ENCODE measurements around the gene GTF3C2.
"Not testable (repeated sequence)": the region's sequence is repeated elsewhere in the genome, so short reads cannot be mapped to it uniquely, and the experiment has no call there.

GTF3C2 gene

DNA sequence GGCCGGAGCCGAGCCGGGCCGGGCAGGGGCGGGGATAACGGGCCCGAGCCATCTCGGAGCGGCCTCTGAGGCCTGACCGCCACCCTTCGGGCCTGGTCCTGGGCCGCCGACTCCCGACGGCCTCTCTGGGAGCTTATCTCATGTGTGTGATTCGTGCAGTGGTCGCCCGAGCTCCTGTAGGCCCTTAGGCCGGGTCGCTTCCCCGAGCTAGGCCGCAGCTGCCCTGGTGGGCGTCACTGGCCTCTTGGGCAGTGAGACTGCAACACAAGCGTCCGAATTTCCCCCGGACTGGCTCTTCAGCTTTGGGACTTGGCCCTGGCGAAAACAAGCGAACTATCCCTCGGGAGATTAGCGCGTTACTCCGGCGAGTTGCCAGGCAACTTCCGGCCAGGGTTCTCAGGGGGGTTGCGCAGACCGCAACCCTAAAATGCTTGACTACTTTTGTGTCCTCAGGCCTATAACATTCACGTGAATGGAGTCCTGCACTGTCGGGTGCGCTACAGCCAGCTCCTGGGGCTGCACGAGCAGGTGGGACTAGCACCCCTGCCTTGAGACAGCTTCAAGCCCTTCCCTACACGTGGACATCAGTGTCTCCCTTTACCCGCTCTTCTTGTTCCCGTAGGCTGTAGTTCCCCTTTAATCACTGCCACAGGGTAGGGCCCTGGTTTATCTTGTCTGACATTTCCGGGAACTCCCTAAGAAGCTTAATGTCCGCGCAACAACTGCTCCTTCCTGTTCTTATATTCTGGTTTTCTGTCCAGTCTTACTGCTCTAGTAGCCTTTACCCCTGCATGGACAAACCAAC, 14.5 kb upstream of the GTF3C2 start:
- DNase-seq = peak; percentile 82 to 94 (median 89)

DNA sequence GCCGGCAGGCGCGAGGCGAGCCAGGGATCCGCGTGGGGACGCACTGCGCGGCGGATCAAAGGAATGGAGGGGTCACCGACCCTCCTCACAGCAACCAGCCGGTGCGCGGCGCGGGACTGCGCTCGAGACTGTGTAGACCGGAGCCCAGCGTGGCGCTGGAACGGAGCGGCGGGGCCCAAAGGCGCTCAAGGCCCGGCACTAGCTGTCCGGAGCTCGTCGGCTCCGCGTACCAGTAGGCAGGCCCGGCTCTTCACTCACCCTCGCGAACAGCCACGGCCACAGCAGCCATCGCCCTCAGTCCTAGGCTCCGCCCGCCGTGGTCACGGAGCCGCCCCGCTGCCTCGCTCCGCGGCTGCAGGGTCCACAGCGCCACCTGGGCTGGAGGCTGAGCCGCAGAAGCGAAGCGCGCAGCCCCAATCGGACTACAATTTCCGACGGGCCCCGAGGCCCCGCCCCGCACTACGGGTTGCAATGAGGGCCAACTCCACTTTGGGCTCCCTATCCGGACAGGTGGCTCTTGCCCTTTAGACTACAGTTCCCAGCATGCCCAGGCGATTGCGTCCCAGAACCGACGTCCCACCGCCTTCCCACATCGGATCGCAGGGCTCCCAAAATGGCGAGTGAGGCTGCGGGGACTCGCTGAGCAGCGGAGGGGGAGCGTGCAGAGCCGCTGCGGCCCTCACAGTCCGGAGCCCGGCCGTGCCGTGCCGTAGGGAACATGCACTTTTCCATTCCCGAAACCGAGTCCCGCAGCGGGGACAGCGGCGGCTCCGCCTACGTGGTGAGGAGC, 13.7 kb upstream of the GTF3C2 start, which contains the start of the genes EIF2B4 and SNX17:
Gene EIF2B4, minus strand, starts transcription at position 313 of the 790 bp plus-strand sequence. Its CDS starts 24 bp downstream, at position 289.
Gene SNX17, plus strand, starts transcription at position 591 of the 790 bp plus-strand sequence. Its CDS starts 128 bp downstream, at position 719.
- peak; percentile 99 to 100 (median 100) for DNase-seq

DNA sequence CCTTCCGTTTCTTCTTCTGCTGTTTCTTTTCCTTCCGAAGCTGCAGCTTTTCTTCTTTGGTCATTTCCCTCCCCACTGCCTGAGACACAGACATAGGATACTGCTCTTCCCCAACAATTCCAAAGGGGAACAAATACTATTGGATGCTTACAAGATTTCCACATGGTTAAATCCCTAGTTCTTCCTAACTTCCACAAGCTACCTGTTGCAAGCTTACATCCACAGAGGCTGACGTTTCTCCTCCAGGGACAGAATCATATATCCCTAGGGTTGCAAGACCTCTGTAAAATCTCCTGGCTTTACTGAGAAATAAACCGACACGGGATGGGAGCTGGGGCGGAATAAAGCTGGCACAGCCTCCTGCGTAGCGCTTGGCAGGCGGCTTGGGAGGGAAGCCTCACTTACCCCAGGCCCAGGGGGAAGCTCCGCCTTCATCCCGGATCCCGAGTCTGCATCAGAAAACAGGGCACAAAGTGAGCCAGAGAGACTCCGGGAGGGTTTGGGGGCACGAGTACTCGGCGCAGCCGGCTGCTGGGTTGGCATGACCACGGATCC, 13.0 kb upstream of the GTF3C2 start:
- peak; percentile 37 to 70 (median 58) for DNase-seq

DNA sequence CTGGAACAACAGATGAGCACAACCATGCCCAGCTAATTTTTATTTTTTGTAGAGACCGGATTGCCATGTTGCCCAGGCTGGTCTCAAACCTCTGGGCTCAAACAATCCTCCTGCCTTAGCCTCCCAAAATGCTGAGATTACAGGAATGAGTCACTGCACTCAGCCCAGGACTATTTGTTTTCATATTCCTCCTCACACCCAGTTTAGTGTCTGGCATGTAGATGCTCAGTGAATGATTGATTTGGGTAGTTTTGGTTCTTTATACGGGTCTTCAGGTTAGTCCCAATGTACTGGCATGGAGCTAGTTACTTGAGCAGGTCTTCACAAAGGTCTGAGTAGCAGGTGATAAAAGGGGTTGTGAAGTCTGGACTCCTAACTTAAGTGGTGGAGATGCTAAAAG, 7.4 kb upstream of the GTF3C2 start:
- DNase-seq = no peak

DNA sequence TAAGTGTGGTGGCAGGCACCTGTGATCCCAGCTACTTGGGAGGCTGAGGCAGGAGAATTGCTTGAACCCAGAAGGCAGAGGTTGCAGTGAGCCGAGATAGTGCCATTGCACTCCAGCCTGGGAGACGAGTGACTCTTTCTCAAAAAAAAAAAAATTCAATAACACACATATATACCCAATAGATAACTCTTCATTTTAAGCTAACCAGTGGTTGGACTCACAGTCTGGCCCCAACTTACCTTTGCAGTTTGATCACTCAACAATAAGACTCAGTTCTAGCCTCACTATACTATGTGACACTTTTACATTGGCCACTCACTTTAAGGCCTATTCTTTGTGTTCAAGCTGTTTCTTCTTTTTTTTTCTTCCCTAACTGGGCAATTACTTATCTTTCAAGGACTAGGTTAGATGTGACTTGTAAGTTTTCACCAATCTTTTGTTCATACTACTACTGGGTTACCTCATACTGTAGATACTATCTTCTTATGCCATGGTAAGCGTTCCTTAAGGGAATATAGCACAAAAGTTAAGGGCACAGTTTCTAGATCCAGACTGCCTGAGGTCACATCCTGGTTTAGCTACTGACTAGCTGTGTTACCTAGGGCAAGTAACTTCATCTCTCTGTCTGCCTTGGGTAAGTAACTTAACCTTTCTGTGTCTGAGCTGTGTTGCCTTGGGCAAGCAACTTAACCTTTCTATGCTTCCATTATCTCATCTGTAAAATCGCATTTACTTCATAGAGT, 6.3 kb upstream of the GTF3C2 start:
- no peak for DNase-seq

DNA sequence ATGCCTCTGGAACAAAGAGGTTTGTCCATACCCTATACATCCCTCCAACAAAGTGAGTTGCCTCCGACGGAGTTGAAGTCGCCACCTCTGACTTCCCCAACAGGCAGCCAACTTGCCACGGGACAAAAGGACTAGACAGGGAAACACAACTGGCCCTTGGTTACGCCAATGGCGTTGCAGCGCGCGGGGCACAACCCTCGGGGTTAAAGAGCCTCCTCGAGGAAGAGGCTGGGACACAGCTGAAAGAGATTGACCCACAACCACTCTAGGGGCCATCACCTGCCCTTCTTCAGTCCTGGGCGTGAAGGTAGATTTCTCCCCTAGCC, 545 bp downstream of the GTF3C2 start:
- peak; percentile 86 to 91 (median 90) for DNase-seq

DNA sequence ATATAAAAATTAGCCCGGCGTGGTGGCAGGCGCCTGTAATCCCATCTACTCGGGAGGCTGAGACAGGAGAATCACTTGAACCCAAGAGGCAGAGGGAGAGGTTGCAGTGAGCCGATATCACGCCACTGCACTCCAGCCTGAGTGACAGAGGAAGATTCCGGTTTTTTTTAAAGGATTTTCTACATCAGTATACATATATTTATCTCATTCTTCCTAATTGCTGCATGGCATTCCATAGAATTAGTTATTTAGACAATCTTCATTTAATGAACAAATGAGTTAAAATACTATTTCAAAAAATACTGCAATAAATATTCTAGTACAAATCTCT, 2.0 kb downstream of the GTF3C2 start:
- DNase-seq = no peak

DNA sequence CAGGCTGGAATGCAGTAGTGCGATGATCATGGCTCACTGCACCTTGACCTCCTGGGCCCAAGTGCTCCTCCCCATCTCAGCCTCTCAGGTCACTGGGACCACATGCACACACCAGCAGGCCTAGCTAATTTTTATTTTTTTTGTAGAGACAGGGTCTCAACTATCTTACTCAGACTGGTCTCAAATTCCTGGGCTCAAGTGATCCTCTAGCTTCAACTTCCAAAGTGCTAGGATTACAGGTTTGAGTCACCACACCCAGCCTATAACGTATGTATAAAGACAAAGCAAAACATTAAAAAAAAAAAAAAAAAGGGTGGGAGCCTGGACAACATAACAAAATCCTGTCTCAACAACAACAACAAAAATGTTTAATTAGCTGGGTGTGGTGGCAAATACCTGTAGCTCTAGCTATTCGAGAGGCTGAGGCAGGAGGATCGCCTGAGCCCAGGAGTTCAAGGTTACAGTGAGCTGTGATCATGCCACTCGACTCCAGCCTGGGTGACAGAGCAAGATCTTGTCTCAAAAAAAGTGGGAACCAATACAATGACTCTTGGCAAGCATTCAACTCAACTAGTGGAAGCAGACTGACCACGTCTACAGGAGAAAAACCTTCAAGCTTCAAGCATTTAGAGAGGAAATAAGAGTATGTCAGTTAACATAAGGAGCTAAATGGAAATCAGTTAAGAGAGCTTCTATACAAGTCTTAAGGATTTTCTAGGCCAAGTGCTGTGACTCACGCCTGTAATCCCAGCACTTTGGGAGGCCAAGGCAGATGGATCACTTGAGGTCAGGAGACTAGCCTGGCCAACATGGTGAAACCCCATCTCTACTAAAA, 2.6 kb downstream of the GTF3C2 start:
- peak; percentile 8 to 45 (median 32) for DNase-seq

DNA sequence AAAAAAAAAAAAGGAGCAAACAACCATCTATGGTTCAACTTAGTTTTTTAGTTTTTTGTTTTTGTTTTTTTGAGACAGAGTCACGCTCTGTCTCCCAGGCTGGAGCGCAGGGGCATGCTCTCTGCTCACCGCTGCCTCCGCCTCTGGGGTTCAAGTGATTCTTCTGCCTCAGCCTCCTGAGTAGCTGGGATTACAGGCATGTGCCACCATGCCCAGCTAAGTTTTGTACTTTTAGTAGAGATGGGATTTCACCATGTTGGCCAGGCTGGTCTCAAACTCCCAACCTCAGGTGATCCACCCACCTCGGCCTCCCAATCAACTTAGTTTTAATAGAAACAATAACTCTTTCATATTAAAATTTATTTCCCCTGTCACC, 3.2 kb downstream of the GTF3C2 start:
- DNase-seq = not testable (repeated sequence)

DNA sequence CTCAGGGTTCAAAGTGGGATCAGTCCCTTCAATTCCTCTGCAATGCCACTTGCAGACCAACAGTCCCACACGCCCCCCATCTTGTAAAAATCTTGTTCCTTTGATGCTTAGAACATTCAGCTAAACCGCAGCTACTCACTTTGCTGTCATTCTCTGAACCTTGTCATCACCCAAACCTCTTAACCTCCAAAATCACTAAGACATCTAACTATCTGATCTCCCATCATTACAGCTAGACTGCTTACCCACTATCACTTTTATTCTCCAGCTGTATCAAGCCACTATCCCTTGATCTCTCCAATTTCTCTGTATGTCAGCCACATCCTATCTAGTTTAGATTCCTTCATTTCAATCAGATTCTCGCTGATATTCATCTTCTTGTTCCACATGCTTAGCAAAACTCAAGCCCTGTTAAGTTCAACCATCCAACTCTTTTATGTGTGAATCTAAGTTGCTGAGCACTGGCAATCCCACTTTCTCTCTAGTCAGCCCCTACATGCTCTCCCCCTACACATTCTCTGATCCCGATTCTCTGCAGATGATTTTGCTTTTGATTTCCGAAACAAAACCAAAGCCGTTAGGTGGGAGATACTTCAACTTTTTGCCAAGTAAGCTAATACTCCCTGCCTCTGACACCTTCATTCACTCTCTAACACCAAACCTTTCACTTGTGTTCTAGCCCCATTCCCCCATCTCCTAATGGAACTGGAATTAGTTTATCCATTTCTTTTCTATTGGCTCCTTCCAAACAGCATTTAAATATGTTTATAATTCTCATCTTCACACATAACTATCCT, 4.6 kb downstream of the GTF3C2 start:
- DNase-seq = no peak

DNA sequence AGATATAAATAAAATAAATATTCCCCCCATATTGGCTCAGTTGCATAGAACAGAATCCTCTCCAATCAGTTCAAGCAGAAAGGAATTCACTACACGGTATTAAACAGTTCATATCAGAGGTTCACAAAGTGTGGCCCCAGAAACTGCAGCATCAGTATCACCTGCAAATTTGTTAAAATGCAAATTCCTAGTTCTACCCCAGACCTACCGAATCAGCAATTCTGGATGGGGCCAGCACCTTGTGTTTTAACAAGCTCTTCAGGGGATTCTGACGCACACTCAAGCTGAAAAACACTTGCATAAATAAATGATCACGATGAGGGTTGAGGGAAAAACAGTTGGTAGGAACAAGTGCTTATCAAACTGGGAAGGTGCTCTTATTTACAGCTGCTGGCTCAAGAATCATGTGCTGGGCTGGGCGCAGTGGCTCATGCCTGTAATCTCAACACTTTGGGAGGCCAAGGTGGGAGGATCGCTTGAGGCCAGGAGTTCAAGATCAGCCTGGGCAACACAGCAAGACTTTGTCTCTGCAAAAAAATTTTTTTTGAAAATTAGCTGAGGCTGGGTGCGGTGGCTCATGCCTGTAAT, 6.4 kb downstream of the GTF3C2 start:
- DNase-seq = no peak

DNA sequence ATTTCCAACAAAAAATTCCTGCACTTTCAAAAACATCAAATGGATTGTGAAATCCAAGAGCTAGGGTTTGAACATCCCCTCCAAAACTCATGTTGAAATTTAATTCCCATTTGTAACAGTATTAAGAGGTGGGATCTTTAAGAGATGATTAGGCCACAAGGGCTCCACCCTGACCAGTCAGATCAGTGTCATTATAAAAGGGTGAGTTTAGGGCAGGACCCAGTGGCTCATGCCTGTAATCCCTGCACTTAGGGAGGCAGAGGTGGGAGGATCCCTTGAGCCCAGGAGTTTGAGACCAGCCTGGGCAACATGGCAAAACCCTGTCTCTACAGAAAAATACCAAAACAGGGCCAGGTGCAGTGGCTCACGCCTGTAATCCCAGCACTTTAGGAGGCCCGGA, 8.9 kb downstream of the GTF3C2 start:
- no peak for DNase-seq

DNA sequence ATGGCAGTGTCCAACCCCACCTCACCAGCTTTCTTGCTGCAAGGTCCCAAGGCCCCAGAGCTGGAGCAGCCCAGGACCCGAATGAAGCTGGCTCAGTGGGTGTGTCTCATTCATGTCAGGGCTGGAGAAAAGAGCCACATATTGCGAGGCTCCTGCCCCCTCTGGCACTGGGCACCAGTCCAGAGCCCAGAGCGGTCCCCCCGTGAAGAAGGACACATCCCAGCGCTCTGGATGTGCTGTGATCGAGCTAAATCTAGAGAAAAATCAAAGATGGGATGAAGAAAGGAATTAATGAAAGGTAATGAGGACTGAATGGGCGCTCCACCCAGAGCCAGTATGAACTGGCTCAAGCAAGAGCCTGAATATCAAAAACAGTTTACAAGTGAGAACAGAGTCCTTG, 20.4 kb downstream of the GTF3C2 start:
- DNase-seq = no peak

DNA sequence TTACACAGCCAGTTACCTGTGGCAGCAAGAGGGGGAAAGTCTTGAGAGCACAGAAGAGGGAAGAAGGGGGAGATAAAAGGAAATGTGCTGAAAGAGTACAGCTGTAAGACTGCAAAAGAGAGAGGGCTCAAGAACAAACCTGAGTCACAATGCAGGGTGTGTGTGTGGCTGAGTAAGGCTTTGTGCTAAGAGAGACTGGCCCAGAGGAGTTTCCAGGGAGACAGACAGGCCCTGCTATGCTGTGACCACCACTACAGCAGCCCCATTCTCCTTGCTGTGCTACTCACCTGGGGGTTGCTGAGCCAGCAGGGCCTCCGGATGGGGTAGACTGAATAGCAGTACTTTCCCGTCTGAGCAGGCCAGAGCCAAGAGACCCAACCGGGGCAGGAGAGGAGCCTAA, 21.3 kb downstream of the GTF3C2 start:
- DNase-seq = no peak

DNA sequence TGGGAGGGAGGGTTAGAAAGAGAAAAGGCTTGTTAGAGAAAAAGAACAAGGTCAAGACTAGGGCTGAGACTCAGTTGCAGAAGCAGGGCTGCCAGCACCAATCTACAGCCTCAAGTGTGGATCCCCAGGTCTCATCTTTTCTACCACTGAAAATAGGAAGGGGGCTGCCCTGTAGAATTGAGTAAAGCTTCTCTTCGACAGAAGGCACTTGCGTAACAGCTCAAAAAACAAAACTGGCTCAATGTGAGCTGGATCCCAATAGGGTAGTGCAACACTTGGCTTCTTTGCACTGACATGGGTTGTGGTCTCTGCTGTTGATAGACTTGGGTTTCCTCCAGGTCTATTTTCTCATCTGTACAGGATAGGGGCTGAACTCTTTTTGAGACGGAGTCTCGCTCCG, 31.8 kb downstream of the GTF3C2 start:
- no peak for DNase-seq

DNA sequence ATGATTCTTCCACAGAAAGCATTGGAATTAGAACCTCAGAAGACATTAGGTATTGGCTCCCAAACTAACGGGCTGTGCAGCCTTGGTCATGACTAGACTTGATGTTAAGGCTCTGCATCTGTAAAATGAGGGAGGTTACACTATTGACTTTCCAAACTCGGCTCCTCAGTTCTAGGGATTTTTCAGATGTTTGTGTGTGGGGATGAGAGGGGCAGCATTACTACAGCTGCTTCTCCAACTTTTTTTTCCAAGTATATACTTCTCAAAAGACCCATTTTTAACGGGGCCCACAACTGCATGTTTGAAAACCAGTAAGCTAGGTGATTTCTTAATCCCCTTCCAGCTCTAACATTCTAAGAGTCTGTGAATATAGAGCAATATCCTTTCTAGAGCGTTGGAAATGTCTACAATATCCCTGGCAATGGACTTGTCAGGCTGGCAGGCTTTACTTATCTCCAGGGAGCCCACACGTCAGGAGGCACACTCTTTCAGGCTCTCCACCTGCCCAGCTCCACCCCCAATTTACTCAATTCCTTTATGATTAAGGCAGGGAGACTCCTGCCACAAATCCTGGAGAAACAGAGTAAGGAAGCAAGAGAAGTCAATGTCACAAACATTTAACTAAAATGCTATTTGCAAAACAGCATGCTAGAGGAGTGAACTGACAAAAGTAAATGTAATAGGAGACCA, 32.8 kb downstream of the GTF3C2 start:
- no peak for DNase-seq

DNA sequence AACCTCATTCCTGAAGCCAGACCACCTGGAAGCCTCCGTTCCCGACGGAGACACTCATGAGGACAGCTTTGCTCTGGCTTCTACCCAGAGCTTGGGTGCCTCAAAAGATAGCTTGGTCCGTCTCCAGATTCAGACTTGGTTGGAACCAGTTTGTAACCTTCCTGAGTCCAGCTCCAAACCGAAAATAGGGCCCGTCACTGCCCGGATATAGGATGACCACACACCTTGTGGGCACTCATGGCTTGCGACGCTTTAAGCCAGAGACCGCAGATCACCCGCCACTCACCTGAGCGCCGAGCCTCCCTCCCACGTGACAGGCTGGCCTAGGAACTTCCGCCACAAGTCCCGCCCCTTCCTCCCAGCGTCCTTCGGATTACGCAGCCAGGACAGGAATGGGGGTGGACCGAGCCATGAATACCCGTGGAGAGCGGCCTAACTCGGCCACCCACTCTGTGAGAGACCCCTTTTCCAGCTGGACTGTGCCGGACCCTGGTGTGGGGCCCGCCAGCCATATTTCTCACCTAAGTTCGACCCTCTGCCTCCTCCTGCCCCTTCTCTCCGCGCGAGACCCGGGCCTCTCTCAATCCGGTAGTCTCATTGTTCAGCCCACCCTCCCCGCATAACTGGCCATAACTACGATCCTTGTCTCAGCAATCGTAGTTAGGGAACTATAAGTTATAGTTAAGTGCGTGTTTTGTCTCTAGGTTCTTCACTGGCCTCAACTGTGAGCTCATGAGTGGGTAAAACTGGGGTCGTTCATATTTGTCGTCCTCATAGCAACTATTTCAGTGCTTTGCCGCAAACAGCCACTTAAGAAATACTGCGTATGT, 33.6 kb downstream of the GTF3C2 start, which contains the start of gene MPV17:
Gene MPV17, minus strand, starts transcription at position 332 of the 830 bp plus-strand sequence. CDS start 580 bp downstream, outside the sequence.
- DNase-seq = peak; percentile 89 to 95 (median 94)

DNA sequence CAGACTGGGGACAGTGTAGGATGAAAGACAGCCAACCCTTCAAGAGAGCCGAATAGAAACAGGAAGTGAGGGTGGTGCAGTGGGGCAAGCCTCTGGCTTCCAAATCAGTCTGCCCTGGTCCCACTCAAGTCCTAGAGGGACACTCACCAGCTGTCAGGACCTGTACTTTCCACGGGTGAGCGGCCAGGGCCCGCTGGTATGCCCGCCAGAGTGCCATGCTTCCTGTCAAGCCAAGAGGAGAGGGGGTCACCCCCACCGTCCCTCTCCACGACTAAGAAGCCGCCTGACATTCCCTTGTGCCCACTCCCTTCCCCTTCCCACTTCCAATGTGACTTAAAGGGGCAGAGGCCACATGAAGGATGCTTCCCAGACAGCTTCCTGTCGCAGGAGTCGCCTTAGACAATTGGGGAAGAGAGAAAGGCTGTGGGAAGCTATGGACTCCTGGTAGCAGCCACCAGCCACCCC, 34.2 kb downstream of the GTF3C2 start:
- peak; percentile 49 to 71 (median 64) for DNase-seq
